A549 (cell line): ENCODE measurements around the gene SPG11. TPM values are rescaled to one million over a fixed set of nuclear protein-coding genes. Genes with fewer than 3 reads are reported as not detected.
"Not testable (repeated sequence)": the region's sequence is repeated elsewhere in the genome, so short reads cannot be mapped to it uniquely, and the experiment has no call there.

Experiments
- ATAC-seq, 2 experiments: fragments of 200-7000 bp in 1 of 2; fragments of >200 bp in 1 of 2; cut with Nextera tagmentation in 1 of 2; cut with Tn5 transposase in 1 of 2; 3 replicates each; pipeline versions ENCODE4 v1.8.0 to v1.9.1; 2018 to 2020; ENCODE audit warnings: mild to moderate bottlenecking in 1 of 2, moderate library complexity in 1 of 2
- CTCF ChIA-PET: fragments of 300-600 bp; sonication (Branson Sonifier 250); formaldehyde crosslinking; extraction: SDS; loops from one replicate; lab custom pipeline; 2021; ENCODE audit warnings: antibody characterized with exemption, inconsistent platforms; lab: Yijun Ruan, JAX
- POLR2A ChIA-PET: fragments of 350-600 bp; formaldehyde crosslinking; extraction: SDS; loops from one replicate; lab custom pipeline; 2021; ENCODE audit warnings: antibody characterized with exemption, inconsistent platforms; lab: Yijun Ruan, JAX
- DNase-seq, 2 experiments: peaks; one replicate each; pipeline versions ENCODE4 v3.0.0 to v3.0.0-alpha.2; 2011 to 2016; ENCODE audit warnings: low read depth in 1 of 2, low spot score in 1 of 2
- FAIRE-seq: peaks from 2 replicates; lab custom pipeline; 2011; peaks lifted over from hg19 to GRCh38; lab: Jason Lieb, UNC
- H3K27ac ChIP-seq, 2 experiments: fragments of >200 bp; sonication (Bioruptor Twin); formaldehyde crosslinking; 3 replicates each; pipeline ENCODE4 v1.5.1; 2016 to 2017
- H3K4me1 ChIP-seq: fragments of >200 bp; sonication (Bioruptor Twin); formaldehyde crosslinking; 3 replicates; pipeline ENCODE4 v1.6.1; 2016
- H3K4me2 ChIP-seq: fragments of >200 bp; sonication (Bioruptor Twin); formaldehyde crosslinking; 3 replicates; pipeline ENCODE4 v1.6.1; 2016
- H3K4me3 ChIP-seq: fragments of >200 bp; sonication (Bioruptor Twin); formaldehyde crosslinking; 3 replicates; pipeline ENCODE4 v1.5.1; 2016
- H3K9me3 ChIP-seq: fragments of >200 bp; sonication (Bioruptor Twin); formaldehyde crosslinking; 3 replicates; pipeline ENCODE4 v1.6.1; 2016
- BCL3 ChIP-seq: fragments of >200 bp; sonication (Bioruptor Twin); formaldehyde crosslinking; IDR thresholded peaks from 3 replicates; pipeline ENCODE4 v1.6.1; 2016
- CBX2 ChIP-seq: fragments of 200-600 bp; sonication (generic); IDR thresholded peaks from 2 replicates; pipeline ENCODE4 v1.6.1; 2016; ENCODE audit warnings: low read depth, mild to moderate bottlenecking, borderline replicate concordance
- CBX8 ChIP-seq: fragments of 200-600 bp; sonication (generic); IDR thresholded peaks from 2 replicates; pipeline ENCODE4 v1.6.1; 2016
- CEBPB ChIP-seq, 2 experiments: fragments of >200 bp in 1 of 2; sonication (Bioruptor Twin) in 1 of 2; formaldehyde crosslinking in 1 of 2; IDR thresholded peaks; 2 replicates each; pipeline ENCODE4 v1.6.1; 2012 to 2016
- CHD4 ChIP-seq: fragments of 200-600 bp; sonication (generic); IDR thresholded peaks from 2 replicates; pipeline ENCODE4 v1.6.1; 2016; ENCODE audit warnings: antibody characterized with exemption, mild to moderate bottlenecking, borderline replicate concordance
- CTCF ChIP-seq: fragments of >200 bp; sonication (Bioruptor Twin); formaldehyde crosslinking; IDR thresholded peaks from 3 replicates; pipeline ENCODE4 v1.5.1; 2016
- ESRRA ChIP-seq: fragments of 150-350 bp; IDR thresholded peaks from 2 replicates; pipeline ENCODE4 v1.6.1; 2014; ENCODE audit warnings: mild to moderate bottlenecking, low read length, borderline replicate concordance
- FOXS1 ChIP-seq: fragments of 250-450 bp; sonication (Bioruptor Pico); IDR thresholded peaks from 2 replicates; pipeline ENCODE4 v1.5.0; 2020; ENCODE audit warnings: mild to moderate bottlenecking, moderate library complexity
- HES2 ChIP-seq: fragments of >200 bp; sonication (Bioruptor Twin); formaldehyde crosslinking; IDR thresholded peaks from 2 replicates; pipeline ENCODE4 v1.6.1; 2016
- HOXB5 ChIP-seq: fragments of 250-450 bp; sonication (Bioruptor Pico); IDR thresholded peaks from 2 replicates; pipeline ENCODE4 v1.5.0; 2020; ENCODE audit warnings: mild to moderate bottlenecking, moderate library complexity
- NPAS2 ChIP-seq: fragments of 250-450 bp; sonication (Bioruptor Pico); IDR thresholded peaks from 2 replicates; pipeline ENCODE4 v1.8.0; 2022; ENCODE audit warnings: mild to moderate bottlenecking, moderate library complexity, borderline replicate concordance
- PBX3 ChIP-seq: IDR thresholded peaks from 2 replicates; pipeline ENCODE4 v1.6.1; 2012
- RFX5 ChIP-seq: fragments of 450-650 bp; IDR thresholded peaks from 2 replicates; pipeline ENCODE4 v1.7.1; 2014; ENCODE audit warnings: antibody characterized with exemption, mild to moderate bottlenecking, moderate library complexity
- TFCP2L1 ChIP-seq: fragments of 250-450 bp; sonication (Bioruptor Pico); IDR thresholded peaks from 2 replicates; pipeline ENCODE4 v1.5.0; 2021; ENCODE audit warnings: mild to moderate bottlenecking
- TP53 ChIP-seq: fragments of 250-450 bp; sonication (Bioruptor Pico); IDR thresholded peaks from 2 replicates; pipeline ENCODE4 v1.5.0; 2021; ENCODE audit warnings: mild to moderate bottlenecking, moderate library complexity
- ZSCAN20 ChIP-seq: fragments of 250-450 bp; sonication (Bioruptor Pico); IDR thresholded peaks from 2 replicates; pipeline ENCODE4 v1.8.0; 2022; ENCODE audit warnings: mild to moderate bottlenecking, moderate library complexity
- WGBS: methylation state at CpG from one replicate; pipeline ENCODE4 v1.1.6; 2017; ENCODE audit errors: missing lambda C conversion rate; 5-methylcytosine and 5-hydroxymethylcytosine counted together
- polyA plus RNA-seq, 4 experiments: library from polyadenylated mRNA; depleted of rRNA in 3 of 4; stranded (reverse); fragments of >200 nt; fragmentation: RNase III in 1 of 4; extraction: RNeasy Plus Mini Kit Qiagen cat#74134 plus additional on column Dnase treatment in 1 of 4; gene quantifications; 2 replicates in 3 of 4; 3 replicates in 1 of 4; pipeline ENCODE4 v1.2.3, GENCODE V29; 2011 to 2017
- TF ChIP-seq, protein P1 (sequence below): fragments of 250-450 bp; sonication (Bioruptor Pico); IDR thresholded peaks from 2 replicates; pipeline ENCODE4 v1.5.0; 2020; ENCODE audit warnings: low read depth, mild to moderate bottlenecking, moderate library complexity
- TF ChIP-seq, protein P2 (sequence below): IDR thresholded peaks from 2 replicates; pipeline ENCODE4 v1.6.1; 2012

Gene SPG11
- polyA plus RNA-seq, 2 of the 4 experiments (the other 2 are of a cell fraction): 7.6 to 26.9 TPM

DNA sequence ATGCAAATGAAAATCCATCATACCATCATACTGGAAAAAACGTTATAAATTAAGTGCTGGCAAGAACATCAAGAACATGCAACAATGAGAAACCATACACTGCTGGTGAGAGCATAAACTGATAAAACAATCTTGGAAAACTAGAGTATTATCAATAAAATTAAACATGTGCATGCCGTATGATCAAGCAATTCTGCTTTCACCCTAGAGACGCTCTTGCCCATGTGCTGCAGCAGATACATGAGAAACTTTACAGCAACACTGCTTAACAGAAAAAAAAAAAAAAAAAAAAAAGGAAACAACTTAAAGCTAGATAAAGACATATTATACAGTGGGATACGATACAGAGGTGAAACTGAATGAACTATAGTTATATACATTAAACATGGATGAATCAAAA, 21.8 kb downstream of the SPG11 start:
- no peak overlapping the region for H3K27ac ChIP-seq
- FAIRE-seq (no peak), ATAC-seq (no peak), DNase-seq (no peak)
- no peak overlapping the region for H3K4me2 ChIP-seq
- no peak overlapping the region for H3K4me3 ChIP-seq
- no peaks in the 10 kb centered on the region for H3K9me3 ChIP-seq
- ChIA-PET CTCF (no interaction called here), POLR2A (no interaction called here)
- TF ChIP-seq, protein P1, sequence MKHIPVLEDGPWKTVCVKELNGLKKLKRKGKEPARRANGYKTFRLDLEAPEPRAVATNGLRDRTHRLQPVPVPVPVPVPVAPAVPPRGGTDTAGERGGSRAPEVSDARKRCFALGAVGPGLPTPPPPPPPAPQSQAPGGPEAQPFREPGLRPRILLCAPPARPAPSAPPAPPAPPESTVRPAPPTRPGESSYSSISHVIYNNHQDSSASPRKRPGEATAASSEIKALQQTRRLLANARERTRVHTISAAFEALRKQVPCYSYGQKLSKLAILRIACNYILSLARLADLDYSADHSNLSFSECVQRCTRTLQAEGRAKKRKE: no peak
- no peak for TF ChIP-seq CBX2
- TF ChIP-seq FOXS1: no peak
- no peak for TF ChIP-seq TP53 (CRISPR knock-in tag)
- TF ChIP-seq PBX3: no peak
- no peak for TF ChIP-seq ESRRA
- TF ChIP-seq HOXB5: no peak
- no peak for TF ChIP-seq CHD4
- TF ChIP-seq CTCF: no peak
- TF ChIP-seq NPAS2 (CRISPR knock-in tag): no peak
- no peak for TF ChIP-seq TFCP2L1 (CRISPR knock-in tag)
- TF ChIP-seq BCL3: no peak
- TF ChIP-seq ZSCAN20 (CRISPR knock-in tag): no peak
- WGBS: 88% methylated on average over 4 of the region's 4 CpGs
- no peaks in the 10 kb centered on the region for H3K4me1 ChIP-seq

DNA sequence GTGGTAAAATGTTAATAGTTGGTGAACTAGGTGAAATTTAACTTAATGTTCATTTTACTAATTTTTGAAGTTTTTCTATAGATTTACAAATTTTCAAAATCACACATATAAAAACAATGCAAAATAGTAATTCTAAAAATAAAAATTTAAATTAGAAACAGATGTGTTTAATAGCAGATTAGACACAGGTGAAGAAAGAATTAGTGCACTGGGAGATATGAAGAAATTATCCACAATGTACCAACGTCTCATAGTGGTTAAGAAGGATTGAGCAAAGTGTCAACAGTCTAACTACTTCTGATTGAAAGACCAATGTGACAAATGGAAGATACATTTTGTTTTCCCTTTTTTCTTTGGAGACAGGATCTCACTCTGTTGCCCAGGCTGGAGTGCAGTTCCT, 26.5 kb downstream of the SPG11 start:
- POLR2A ChIA-PET: no interaction called here
- Histone ChIP-seq H3K9me3 (no peaks in the 10 kb centered on the region), H3K4me3 (no peak overlapping the region), H3K27ac (no peak overlapping the region), H3K4me1 (peaks cover 8% of the 10 kb centered on the region; the same call in 1 of the 3 replicates), H3K4me2 (no peak overlapping the region)
- no peak for ATAC-seq
- WGBS: 81% methylated on average over 1 of the region's 1 CpG
- DNase-seq: no peak
- CTCF ChIA-PET: interaction anchor here (1.2 to 1.4 kb wide), 2 partner anchors 53 to 58 kb away, joined by 3 to 4 read pairs; no protein-coding TSS in a partner anchor
- no peak for FAIRE-seq
- TF ChIP-seq BCL3 (no peak), HOXB5 (no peak), RFX5 (no peak), HES2 (no peak)
- TF ChIP-seq, protein P2, sequence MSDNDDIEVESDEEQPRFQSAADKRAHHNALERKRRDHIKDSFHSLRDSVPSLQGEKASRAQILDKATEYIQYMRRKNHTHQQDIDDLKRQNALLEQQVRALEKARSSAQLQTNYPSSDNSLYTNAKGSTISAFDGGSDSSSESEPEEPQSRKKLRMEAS: no peak

- ChIA-PET CTCF (interaction anchor here (0.8 to 1.2 kb wide), 2 partner anchors 30 to 55 kb away, joined by 4 read pairs; partner anchors contain the start of gene SPG11), POLR2A (interaction anchor here (0.6 to 1.2 kb wide), 2 partner anchors 20 to 78 kb away, joined by 3 to 4 read pairs; partner anchors contain the start of genes B2M and PATL2)
- Histone ChIP-seq H3K4me3 (no peak overlapping the region), H3K9me3 (no peaks in the 10 kb centered on the region), H3K27ac (no peak overlapping the region), H3K4me1 (peaks cover 8% of the 10 kb centered on the region; the same call in 1 of the 3 replicates), H3K4me2 (no peak overlapping the region)
- no peak for DNase-seq
- TF ChIP-seq CBX8 (no peak), CEBPB (IDR thresholded peaks at IDR 0.05) (peak in 1 of 2 experiments; percentile 26; a peak in 1 of 4 replicates)
- TF ChIP-seq, protein P2: no peak
- 97% methylated on average over 5 of the region's 5 CpGs for WGBS
- no peak for FAIRE-seq
- ATAC-seq: no peak
Measured at GRCh38 chr15:44633603-44634002, 29.9 kb downstream of the SPG11 start.

DNA sequence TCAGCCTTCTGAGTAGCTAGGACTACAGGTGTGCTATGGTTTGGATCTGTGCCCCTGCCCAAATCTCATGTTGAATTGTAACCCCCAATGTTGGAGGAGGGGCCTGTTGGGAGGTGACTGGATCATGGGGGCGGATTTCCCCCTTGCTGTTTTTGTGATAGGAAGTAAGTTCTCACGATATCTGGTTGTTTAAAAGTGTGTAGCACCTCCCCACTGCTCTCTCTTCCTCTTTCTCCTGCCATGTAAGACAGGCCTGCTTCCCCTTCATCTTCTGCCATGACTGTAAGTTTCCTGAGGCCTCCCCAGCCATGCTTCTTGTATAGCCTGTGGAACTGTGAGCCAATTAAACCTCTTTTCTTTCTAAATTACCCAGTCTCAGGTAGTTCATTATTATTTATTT, 38.2 kb downstream of the SPG11 start:
- 86% methylated on average over 1 of the region's 2 CpGs for WGBS
- H3K4me1 ChIP-seq, H3K9me3 ChIP-seq, H3K4me3 ChIP-seq, H3K4me2 ChIP-seq, ATAC-seq, H3K27ac ChIP-seq, FAIRE-seq, POLR2A ChIA-PET, DNase-seq: not testable (repeated sequence)
- CTCF ChIA-PET: interaction anchor here (0.8 kb wide), 1 partner anchor 47 kb away, joined by 3 read pairs; no protein-coding TSS in a partner anchor
